PFSK-1 (cell line): Measurements from ENCODE around the gene RTEL1.

ENCODE experiments used
- FOXP2 ChIP-seq: optimal IDR thresholded peaks from 2 replicates; pipeline ENCODE3; 2011; ENCODE audit warnings: borderline replicate concordance, control low read depth, inconsistent platforms; ENCODE audit not compliant: insufficient read depth; ENCODE audit errors: extremely low read length, extremely low read depth
- POLR2AphosphoS5 ChIP-seq: IDR thresholded peaks from 2 replicates; pipeline ENCODE4 v1.6.1; 2012; ENCODE audit warnings: low read depth, mild to moderate bottlenecking, control low read depth, low read length, moderate library complexity
- TAF1 ChIP-seq: IDR thresholded peaks from 2 replicates; pipeline ENCODE4 v1.6.1; 2012; ENCODE audit warnings: low read length, control low read depth, borderline replicate concordance; ENCODE audit not compliant: insufficient read depth
- TF ChIP-seq, protein P1 (sequence below), 2 experiments: IDR thresholded peaks; 2 replicates each; pipeline versions ENCODE4 v1.6.1 to v1.8.0; 2011 to 2012; ENCODE audit warnings: low read depth in 2 of 2, low read length in 2 of 2, control low read depth in 1 of 2, inconsistent platforms in 1 of 2, mild to moderate bottlenecking in 1 of 2, moderate library complexity in 1 of 2; ENCODE audit not compliant: insufficient read depth in 1 of 2

DNA sequence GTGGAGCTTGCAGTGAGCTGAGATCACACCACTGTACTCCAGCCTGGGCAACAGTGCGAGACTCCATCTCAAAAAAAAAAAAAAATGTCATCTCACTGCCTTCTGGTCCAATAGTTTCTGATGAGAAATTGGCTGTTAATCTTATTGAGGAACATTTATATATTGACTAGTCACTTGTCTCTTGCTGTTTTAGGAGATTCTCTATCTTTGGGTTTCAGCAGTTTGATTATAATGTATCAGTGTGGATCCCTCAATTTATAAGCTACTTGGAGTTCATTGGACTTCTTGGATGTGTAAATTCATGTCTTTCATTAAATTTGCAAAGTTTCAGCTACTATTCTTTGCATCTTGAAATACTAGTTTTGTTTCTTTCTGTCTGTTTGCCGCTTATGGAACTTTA is 60.9 kb downstream of the RTEL1 start:
- TF ChIP-seq, protein P1, sequence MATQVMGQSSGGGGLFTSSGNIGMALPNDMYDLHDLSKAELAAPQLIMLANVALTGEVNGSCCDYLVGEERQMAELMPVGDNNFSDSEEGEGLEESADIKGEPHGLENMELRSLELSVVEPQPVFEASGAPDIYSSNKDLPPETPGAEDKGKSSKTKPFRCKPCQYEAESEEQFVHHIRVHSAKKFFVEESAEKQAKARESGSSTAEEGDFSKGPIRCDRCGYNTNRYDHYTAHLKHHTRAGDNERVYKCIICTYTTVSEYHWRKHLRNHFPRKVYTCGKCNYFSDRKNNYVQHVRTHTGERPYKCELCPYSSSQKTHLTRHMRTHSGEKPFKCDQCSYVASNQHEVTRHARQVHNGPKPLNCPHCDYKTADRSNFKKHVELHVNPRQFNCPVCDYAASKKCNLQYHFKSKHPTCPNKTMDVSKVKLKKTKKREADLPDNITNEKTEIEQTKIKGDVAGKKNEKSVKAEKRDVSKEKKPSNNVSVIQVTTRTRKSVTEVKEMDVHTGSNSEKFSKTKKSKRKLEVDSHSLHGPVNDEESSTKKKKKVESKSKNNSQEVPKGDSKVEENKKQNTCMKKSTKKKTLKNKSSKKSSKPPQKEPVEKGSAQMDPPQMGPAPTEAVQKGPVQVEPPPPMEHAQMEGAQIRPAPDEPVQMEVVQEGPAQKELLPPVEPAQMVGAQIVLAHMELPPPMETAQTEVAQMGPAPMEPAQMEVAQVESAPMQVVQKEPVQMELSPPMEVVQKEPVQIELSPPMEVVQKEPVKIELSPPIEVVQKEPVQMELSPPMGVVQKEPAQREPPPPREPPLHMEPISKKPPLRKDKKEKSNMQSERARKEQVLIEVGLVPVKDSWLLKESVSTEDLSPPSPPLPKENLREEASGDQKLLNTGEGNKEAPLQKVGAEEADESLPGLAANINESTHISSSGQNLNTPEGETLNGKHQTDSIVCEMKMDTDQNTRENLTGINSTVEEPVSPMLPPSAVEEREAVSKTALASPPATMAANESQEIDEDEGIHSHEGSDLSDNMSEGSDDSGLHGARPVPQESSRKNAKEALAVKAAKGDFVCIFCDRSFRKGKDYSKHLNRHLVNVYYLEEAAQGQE (IDR thresholded peaks at IDR 0.05; ENCODE audit: insufficient read depth in 1 of 2, low read depth in 2 of 2, low read length in 2 of 2): no peak
- TF ChIP-seq TAF1 (no peak), POLR2AphosphoS5 (no peak), FOXP2 (no peak)
